Right forelimb (tissue), 1 donor: ENCODE data around the gene AEBP2.
"Not testable (repeated sequence)": the region's sequence is repeated elsewhere in the genome, so short reads cannot be mapped to it uniquely, and the experiment has no call there.

Experiments
- DNase-seq: peaks from one replicate; pipeline ENCODE4 v3.0.0-alpha.2; 2018

AEBP2 gene

DNA sequence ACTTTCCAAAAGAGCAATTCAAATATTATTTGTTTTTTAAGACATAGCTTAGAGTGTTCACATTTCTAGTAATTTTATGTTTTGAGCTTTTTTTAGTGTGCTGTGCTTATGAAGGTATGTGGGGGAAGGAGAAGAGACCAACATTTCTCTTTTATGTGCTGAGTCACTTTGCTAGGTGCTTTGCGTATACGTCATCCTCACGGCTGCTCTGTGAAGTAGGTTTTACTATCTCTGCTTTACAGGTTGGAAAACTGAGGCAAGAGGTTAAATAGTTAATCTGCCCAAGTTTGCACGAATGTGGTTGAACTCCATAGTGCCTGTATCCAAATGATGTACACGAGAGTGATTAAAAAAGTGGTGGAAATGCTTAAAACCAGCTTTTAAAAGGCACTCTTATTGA is 75.9 kb downstream of the AEBP2 start:
- DNase-seq, result no peak

DNA sequence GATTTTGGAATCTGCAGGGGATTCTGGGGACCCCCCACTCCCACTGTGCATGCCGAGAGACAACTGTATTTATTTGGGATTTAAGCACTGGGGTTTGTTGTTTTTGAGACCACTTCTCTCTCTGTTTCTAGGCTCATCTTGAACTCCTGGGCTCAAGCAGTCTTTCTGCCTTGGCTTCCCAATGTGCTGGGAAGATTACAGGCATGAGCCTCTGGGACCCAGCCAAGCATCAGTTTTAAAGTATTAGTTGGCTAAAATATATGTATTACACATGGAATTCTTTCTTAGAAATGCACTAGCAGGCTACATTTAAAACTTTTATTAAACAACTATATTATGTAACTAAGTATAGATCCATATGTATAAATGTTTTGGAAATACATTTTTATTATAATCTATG is 78.3 kb downstream of the AEBP2 start:
- DNase-seq, result peak; percentile 59

DNA sequence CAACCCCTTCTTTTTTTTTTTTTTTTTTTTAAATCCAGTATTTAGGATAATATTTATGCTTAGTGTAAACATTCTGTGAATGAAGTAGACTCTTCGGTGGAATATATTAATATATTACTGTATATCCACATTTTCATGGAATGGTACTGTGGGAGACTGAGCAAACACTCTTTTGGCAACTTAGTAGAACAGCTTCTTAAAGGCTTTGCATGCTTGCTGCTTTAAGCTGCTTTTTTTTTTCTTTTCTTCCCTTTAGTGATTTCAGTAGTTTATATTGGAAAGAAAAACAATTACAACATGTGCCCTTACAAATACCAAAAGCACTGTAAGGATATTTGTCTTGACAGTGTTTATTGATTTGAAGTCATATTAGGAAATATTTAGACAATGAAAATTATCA is 78.9 kb downstream of the AEBP2 start:
- DNase-seq, result no peak

DNA sequence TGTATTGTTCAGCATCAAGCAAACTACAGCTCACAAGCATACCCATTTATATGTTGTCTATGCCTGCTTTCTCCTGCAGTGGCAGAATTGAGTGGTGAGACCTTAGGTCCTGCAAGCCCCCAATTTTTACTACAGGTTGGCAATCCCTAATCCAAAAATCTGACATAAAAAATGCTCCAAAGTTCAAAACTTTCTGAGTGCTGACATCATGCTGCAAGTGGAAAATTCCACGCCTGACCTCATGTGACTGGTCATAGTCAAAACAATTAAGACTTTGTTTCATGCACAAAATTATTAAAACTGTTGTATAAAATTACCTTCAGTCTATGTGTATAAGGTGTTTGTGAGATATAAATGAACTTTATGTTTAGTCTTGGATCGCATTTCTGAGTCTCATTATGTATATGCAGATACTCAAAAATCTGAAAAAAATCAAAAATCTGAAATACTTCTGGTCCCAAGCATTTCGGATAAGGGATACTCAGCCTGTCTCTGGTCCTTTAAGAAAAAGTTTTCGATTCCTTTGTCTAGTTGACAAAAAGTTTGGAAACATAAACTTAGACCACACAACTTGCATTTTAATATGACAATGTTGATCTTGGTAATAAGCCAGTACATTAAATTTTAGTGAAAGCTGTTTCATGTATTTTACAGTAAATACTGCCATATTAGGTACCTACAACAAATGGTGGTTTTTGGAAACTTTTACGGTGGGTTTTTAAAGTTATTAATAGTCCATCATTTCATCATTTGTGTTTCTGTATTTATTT is 81.5 kb downstream of the AEBP2 start:
- DNase-seq, result no peak

DNA sequence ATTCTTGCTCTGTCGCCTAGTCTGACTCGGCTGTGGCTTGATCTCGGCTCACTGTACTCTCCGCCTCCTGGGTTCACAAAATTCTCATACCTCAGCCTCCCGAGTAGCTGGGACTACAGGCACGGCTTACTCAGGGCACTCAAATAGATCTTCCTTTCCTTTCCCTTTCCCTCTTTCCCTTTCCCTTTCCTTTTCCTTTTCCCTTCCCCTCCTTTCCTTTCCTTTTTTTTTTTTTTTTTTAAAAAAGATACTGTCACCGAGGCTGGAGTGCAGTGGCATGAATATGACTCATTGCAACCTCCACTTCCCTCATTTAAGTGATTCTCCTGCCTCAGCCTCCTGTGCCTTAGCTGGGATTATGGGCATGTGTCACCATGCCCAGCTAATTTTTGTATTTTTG is 86.0 kb downstream of the AEBP2 start:
- no peak for DNase-seq

DNA sequence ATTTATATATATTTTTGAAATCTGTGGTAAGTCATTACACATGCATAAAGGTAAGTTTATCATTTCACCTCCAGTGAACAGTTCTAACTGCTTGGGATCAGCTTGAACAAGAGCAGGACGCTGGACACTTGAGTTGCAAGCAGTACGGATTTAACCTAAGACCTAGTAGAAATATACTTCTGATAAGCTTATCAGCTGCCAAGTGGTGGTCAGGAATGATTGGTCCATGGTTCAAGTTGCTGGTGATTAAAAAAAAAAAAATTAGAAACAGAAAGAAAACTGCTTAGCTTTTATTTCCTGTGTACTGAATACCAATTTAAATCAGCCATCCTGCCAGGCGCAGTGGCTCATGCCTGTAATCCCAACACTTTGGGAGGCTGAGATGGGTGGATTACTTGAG is 88.6 kb downstream of the AEBP2 start:
- no peak for DNase-seq

DNA sequence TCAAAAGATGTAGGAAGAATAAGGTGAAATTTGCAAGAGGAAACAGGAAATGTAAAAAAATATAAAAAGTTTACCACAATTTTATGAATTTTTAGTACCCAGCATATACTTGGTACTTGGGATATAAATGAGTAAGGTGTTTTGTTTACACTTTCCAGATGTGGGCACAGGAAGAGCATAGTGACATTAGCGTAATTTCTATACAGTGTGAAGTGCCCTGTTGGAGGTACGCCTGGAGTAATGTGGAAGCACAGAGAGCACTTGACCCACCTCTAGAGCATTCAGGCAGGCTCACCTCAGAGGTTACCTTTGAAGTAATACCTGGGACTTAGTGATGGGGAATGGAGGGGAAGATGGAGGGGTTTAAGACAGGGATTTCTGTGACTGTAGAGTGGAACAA is 89.5 kb downstream of the AEBP2 start:
- no peak for DNase-seq

DNA sequence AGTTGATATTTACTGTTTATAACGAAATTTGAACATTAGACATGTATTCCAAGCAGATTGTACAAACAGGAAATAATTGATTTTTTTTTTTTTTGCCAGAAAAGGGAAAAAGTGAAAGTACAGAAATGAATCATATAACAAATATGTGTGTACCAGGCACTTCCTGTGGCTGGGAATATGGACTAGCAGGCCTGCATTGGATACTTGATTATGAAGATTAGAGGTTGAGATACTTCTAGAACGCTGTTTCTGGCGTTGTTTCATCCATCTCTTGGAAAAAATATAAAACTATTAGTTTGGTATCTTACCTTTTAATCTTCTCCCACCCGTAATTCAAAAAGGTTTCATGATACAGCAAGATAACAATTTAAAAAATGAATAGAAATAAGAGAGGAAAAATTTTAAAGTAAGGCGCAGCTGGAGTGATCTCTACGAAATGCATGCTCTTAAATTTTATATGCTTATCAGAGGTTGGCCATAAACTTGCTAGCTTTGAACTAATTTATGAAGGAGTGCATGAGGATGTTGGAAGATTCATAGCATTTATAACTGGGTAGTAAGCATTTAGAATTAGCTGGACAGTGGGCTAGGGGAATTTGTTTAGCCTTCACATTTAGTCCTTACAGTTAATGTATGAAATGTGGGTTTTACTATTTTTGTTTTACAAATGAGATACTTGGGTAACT is 90.8 kb downstream of the AEBP2 start:
- no peak for DNase-seq

DNA sequence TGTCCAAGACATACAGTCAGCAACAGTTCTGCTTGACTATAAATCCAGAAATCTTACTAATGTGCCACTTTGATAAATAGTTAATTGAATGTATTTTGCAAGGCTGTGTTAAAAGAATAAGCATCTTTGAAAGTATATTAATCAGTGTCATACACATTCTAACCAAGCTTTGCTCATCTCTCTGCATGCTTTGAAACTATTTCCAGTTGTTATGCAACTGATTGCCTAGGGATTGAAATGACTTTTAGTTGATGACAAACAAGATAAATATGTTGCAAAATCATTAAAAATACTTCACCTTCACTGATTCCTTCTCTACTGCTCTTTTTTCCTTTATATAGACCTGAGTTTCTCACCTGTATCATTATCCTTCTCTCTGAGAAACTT is 91.3 kb downstream of the AEBP2 start:
- DNase-seq, result no peak

DNA sequence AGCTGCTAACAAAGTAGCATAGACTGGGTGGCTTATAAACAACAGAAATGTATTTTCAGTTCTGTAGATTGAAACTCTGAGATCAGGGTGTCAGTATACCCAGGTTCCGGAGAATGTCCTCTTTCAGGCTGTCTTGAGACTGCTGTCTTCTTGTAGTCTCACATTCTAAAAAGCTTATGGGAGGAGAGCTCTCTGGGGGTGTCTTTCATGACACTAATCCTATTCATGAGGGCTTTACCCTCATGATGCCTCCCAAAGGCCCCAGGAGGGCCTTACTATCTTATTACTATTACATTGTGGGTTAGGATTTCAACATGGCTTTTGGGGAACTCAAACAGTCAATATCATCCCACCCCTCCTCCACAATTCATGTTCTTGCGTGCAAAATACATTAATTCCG is 94.3 kb downstream of the AEBP2 start:
- no peak for DNase-seq

DNA sequence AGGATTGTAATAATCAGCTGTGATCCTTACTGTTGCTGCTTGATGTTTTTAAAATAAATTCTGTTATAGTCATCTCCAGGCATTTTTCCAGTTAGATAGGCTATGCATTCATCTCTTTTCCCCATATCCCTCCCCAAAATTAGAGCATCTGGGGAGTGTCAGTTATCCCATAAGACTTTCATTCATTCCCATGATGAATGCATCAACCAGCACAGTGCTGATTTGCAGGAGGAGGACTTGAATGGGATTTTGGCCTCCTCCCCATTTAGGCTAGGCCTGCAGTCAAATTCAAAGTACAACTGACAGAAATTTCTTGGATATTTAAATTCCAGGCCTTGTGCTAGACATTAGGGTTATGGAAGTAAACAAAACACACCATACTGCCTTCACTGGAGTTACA is 99.8 kb downstream of the AEBP2 start:
- no peak for DNase-seq

DNA sequence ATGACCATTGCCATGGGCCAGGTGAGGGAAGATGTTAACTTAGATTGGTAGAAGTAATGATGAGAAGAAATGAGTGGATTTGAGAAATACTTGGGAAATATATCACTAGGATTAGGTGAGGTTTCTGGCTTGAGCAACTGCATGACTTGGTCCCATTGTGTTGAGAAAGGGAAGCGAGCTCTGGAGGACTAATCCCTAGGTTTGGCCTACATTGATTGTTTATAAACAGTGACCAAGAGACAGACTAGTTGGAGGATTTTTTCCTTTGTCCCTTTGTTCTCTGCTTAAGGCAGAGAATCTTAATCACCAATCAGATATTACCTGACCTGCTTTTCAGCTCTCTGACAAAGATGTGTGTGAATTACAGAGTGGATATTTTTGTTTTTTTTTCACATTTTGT is 100.5 kb downstream of the AEBP2 start:
- no peak for DNase-seq

DNA sequence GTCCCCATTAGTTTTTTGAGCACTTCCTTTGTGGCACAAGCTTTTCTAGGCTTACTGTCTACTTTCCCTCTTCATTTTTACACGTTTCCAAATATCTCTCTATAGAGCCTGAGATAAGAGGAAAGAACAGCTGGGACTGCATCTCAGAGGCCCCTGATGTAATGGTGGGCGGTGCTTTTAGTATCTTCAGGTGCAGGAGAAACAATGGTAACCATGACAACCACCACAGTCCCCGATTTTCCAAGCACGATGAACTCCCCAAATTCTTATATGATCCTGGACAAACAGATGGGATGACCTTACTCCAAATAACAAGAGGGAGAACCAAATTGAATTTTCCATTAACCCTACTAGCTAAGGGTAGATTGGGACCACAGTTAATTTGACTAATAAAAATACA is 103.3 kb downstream of the AEBP2 start:
- DNase-seq, result no peak

DNA sequence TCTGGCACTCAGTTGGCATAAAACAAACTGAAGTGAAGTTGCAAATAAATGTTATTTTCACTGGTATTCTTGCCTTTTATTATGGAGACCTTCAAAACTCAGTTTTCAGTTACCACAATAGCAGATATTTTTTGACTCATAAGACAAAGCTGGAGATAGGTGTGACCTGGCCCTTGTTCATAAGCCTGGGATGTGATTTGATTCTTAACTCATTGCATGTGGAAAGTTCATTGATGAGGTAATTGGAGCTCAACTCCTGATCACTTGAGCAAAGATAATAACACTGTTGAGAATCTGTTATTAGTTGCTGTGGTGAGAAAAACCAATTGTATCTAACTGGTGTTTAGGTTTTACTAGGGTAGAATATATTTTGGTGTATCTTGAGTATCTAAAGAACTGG is 105.1 kb downstream of the AEBP2 start:
- DNase-seq, result no peak

DNA sequence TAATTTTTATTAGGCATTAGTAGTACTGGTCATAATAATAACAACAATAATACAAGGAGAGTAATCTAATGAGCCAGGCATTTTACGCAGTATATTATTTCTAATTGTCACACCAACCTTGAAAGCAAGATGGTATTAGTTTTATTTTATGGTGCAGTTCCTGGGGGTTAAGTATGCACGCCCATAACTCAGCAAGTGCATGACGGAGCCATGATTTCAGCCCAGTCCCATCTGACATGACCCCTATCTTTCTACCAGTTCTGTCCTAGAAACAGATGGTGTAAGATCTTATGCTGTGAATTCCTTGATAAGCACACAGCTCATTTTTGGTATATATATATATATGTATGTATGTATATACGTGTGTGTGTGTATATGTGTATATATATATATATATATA is 106.0 kb downstream of the AEBP2 start:
- no peak for DNase-seq

DNA sequence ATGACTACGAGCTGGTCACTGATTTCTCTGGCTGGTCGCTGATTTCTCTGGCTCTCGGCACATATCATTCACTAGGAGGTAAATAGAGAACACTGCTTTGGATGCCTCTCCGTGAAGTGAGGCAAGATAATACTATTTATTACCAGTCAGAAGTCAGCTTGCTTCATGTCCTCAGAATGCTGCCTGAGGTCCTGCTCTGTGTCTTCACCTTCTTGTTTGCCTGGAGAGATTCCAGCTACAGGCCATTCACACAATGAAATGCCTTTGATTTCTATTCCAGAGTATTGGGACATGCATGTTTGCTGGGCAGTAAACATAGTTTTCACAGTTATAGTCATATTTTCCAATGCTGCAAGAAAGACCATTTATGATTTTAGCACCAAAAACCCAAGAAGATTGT is 106.7 kb downstream of the AEBP2 start:
- no peak for DNase-seq

DNA sequence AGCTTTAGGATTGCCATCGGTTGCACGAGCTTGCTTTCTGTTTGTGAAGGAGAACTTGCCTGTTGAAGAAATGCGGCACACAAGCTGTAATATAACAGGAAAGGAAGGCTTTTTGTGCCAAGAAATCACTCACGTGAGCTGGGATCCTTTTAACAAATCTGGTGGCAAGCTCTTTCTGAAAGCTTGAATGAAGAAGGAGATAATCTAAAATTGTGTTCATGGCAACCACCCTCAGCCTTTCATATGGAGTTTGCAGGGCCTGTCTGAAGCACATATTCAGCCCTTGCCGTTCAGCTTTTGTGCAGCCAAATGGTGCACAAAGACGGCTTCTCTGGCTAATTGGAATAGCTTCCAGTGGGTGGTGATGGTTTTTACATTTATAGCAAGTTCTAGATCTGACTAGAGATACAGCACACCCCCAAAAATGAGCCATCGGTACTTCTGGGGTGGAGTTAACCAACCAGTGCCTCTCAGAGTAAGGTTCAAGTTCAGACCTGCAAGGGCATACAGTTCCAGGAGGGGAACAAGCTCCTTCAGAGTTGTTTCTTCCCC is 107.4 kb downstream of the AEBP2 start:
- DNase-seq, result no peak

DNA sequence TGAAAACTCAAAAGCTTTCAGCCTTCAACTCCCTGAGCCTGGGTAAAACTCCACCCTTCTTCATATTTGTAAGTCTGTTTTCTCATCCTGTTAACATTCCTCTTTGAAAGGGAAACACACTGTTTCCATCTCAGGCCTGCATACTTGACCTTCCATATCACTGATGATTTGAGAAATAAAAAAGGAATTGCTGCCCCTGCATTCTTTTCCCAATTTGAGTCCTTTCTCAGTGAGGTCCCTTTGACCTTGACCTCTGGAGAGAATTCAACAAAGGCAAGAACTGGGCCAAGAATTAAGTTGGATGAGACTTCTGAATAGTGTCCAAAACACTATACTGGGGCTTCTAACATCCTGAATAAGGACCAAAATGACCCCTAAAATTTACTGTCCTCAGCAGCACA is 108.0 kb downstream of the AEBP2 start:
- no peak for DNase-seq

DNA sequence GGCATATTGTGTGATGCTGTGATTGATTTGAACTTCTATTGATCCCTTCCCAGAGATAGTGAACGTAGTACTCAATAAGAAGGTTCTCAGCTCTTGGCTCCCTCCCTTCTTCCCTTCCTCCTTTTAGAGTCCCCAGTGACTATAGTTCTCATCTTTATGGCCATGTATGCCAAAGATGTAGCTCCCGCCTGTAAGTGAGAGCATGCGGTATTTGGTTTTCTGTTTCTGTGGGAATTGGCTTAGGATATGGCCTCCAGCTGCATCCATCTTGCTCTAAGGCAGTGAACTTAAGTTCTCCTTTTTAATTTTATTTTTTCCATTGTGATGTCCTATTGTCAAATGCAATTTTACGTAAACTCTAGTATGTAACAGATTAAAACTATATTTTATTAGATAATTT is 109.5 kb downstream of the AEBP2 start:
- no peak for DNase-seq

DNA sequence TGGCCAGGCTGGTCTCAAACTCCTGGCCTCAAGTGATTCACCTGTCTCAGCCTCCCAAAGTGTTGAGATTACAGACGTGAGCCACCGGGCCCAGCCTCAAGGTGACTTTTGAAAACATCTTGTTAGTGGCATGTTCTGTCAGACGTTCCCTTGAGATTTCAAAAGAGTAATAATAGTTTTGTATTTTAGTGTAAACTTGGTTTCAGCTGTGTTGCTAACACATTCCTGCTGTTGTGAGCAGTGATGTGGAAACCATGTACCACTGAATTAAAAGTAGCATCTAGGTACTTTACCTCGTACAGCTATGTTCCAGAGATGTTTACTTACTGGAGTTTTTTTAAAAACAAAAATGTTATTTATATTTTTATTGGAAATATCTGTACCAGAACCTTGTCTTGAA is 111.3 kb downstream of the AEBP2 start:
- DNase-seq, result no peak

DNA sequence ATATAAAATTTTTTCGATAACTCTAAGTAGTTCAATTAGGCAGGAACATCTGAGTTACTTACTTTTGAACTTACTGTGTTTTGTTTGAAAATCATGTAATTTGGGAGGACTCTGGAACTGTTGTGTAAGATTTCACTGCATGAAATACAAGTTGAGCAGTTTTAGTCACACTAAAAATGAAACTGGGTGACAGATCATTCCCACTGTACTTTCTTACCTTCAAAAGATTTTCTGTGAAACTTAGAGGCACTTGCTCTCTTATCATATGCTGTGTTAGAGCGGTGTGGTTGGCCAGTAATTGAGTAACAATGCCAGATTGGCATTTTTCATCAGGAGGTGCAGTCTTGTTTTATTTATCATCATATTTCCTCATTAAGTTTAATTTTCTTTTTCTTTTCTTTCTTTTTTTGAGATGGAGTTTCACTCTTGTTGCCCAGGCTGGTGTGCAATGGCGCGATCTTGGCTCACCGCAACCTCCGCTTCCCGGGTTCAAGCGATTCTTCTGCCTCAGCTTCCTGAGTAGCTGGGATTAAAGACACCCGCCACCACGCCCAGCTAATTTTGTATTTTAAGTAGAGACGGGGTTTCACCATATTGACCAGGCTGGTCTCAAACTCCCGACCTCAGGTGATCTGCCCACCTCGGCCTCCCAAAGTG is 113.3 kb downstream of the AEBP2 start:
- not testable (repeated sequence) for DNase-seq

DNA sequence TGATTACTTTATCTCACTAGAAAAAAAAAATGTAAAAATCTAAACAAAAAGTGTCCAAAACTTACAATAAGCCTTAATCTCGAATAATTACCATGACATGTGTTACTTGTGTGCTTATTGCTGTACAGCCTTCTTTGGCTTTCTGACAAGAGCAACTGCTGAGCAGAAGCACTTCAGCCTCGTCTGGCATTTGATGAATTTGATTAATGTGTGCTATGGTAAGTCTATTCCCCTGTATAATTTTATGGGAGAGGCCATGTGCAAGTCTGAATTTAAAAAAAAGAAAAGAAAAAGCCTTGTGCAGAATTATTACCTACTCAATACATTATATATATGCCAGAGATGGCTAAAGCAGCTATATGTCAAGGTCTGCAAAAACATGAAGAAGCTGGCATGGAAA is 113.9 kb downstream of the AEBP2 start:
- no peak for DNase-seq

DNA sequence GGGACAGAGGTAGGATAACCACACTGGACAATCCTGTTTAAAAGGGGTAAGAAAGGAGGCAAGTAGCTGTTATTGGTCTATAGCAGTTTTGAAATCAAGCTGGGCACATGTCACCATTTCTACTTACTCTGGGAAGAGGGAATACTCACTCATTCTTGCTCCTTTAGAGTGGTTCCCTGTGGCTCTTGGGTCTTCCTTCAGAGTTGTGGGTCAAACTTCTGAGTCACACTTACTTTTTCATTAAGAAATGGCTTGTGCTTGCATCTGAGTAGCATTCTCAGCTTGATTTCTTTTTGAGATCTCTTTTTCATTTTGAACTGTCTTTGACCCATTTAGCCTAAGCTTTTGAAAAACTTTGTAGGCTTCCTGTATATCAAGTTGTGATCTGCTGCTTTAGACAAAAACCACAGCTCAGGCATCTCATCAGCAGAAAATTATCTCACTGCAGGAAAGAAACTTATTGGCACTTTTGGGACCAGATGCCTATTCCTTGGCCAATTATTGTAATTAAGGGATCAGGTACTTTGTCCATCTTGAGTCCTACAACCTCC is 122.2 kb downstream of the AEBP2 start:
- no peak for DNase-seq
